ENCODE results near the gene HNRNPA1.
"Not testable (repeated sequence)": the region's sequence is repeated elsewhere in the genome, so short reads cannot be mapped to it uniquely, and the experiment has no call there.

Gene HNRNPA1

GRCh38 chr12:54306925-54307741 lies 26.6 kb downstream of the HNRNPA1 start:
- Histone ChIP-seq H3K79me2 (ENCODE audit: insufficient read depth, low read length) (no peaks in the 10 kb centered on the region), H3K27me3 (ENCODE audit: insufficient read depth, low read length, poor library complexity) (peaks cover 6% of the 10 kb centered on the region), H3K4me1 (ENCODE audit: insufficient read depth, low read length) (peaks cover 17% of the 10 kb centered on the region), H3K4me3 (ENCODE audit: low read depth in 1 of 2, low read length in 2 of 2) (no peak overlapping the region), H2AFZ (ENCODE audit: low read depth, low read length) (no peak overlapping the region), H3K9me3 (ENCODE audit: insufficient read depth, low read length, severe bottlenecking) (no peaks in the 10 kb centered on the region), H3K27ac (ENCODE audit: low read length) (no peak overlapping the region), H3K9ac (ENCODE audit: low read depth, low read length) (no peak overlapping the region), H3K36me3 (ENCODE audit: insufficient read depth, low read length) (no peaks in the 10 kb centered on the region), H3K4me2 (ENCODE audit: insufficient read depth, low read length) (no peak overlapping the region), H4K20me1 (ENCODE audit: insufficient read depth, low read length) (no peaks in the 10 kb centered on the region)
- DNase-seq (peak; percentile 24), ATAC-seq (ENCODE audit: insufficient read depth, low read depth) (no peak)
- TF ChIP-seq CTCF (IDR thresholded peaks at IDR 0.05; ENCODE audit: borderline replicate concordance, extremely low read depth, low read length, poor library complexity, severe bottlenecking): no peak
- TF ChIP-seq EZH2 (IDR thresholded peaks at IDR 0.05; ENCODE audit: borderline replicate concordance, low read depth, low read length, severe bottlenecking): no peak

GRCh38 chr12:54311051-54311450 lies 30.5 kb downstream of the HNRNPA1 start:
- Histone ChIP-seq H3K27ac (ENCODE audit: low read length) (no peak overlapping the region), H3K4me3 (ENCODE audit: low read depth in 1 of 2, low read length in 2 of 2) (no peak overlapping the region), H3K36me3 (ENCODE audit: insufficient read depth, low read length) (no peaks in the 10 kb centered on the region), H2AFZ (ENCODE audit: low read depth, low read length) (no peak overlapping the region), H3K4me2 (ENCODE audit: insufficient read depth, low read length) (no peak overlapping the region), H3K79me2 (ENCODE audit: insufficient read depth, low read length) (no peaks in the 10 kb centered on the region), H3K27me3 (ENCODE audit: insufficient read depth, low read length, poor library complexity) (no peaks in the 10 kb centered on the region), H3K9ac (ENCODE audit: low read depth, low read length) (no peak overlapping the region), H3K4me1 (ENCODE audit: insufficient read depth, low read length) (no peaks in the 10 kb centered on the region), H3K9me3 (ENCODE audit: insufficient read depth, low read length, severe bottlenecking) (no peaks in the 10 kb centered on the region), H4K20me1 (ENCODE audit: insufficient read depth, low read length) (no peaks in the 10 kb centered on the region)
- TF ChIP-seq CTCF (IDR thresholded peaks at IDR 0.05; ENCODE audit: borderline replicate concordance, extremely low read depth, low read length, poor library complexity, severe bottlenecking) (no peak), EZH2 (IDR thresholded peaks at IDR 0.05; ENCODE audit: borderline replicate concordance, low read depth, low read length, severe bottlenecking) (no peak)
- ATAC-seq (ENCODE audit: insufficient read depth, low read depth) (no peak), DNase-seq (no peak)

GRCh38 chr12:54312309-54312708 lies 31.8 kb downstream of the HNRNPA1 start:
- not testable (repeated sequence) for H3K4me2 ChIP-seq (ENCODE audit: insufficient read depth, low read length); DNase-seq; H3K79me2 ChIP-seq (ENCODE audit: insufficient read depth, low read length); ATAC-seq (ENCODE audit: insufficient read depth, low read depth); H4K20me1 ChIP-seq (ENCODE audit: insufficient read depth, low read length); H3K4me3 ChIP-seq (ENCODE audit: low read depth in 1 of 2, low read length in 2 of 2); H3K27ac ChIP-seq (ENCODE audit: low read length); H2AFZ ChIP-seq (ENCODE audit: low read depth, low read length); H3K36me3 ChIP-seq (ENCODE audit: insufficient read depth, low read length); H3K27me3 ChIP-seq (ENCODE audit: insufficient read depth, low read length, poor library complexity); H3K9me3 ChIP-seq (ENCODE audit: insufficient read depth, low read length, severe bottlenecking); H3K4me1 ChIP-seq (ENCODE audit: insufficient read depth, low read length); H3K9ac ChIP-seq (ENCODE audit: low read depth, low read length)

GRCh38 chr12:54321363-54321762 lies 40.8 kb downstream of the HNRNPA1 start:
- Histone ChIP-seq H3K4me3 (ENCODE audit: low read depth in 1 of 2, low read length in 2 of 2) (no peak overlapping the region), H3K79me2 (ENCODE audit: insufficient read depth, low read length) (peaks cover 12% of the 10 kb centered on the region), H2AFZ (ENCODE audit: low read depth, low read length) (no peak overlapping the region), H3K36me3 (ENCODE audit: insufficient read depth, low read length) (no peaks in the 10 kb centered on the region), H3K4me2 (ENCODE audit: insufficient read depth, low read length) (no peak overlapping the region), H3K9ac (ENCODE audit: low read depth, low read length) (no peak overlapping the region), H3K9me3 (ENCODE audit: insufficient read depth, low read length, severe bottlenecking) (no peaks in the 10 kb centered on the region), H3K27me3 (ENCODE audit: insufficient read depth, low read length, poor library complexity) (no peaks in the 10 kb centered on the region), H4K20me1 (ENCODE audit: insufficient read depth, low read length) (no peaks in the 10 kb centered on the region), H3K4me1 (ENCODE audit: insufficient read depth, low read length) (peaks cover 15% of the 10 kb centered on the region), H3K27ac (ENCODE audit: low read length) (no peak overlapping the region)
- ATAC-seq (ENCODE audit: insufficient read depth, low read depth) (no peak), DNase-seq (no peak)
- TF ChIP-seq EZH2 (IDR thresholded peaks at IDR 0.05; ENCODE audit: borderline replicate concordance, low read depth, low read length, severe bottlenecking): no peak
